COLO668 (cell line): ENCODE measurements around the gene PRR23E.

Experiments used
- DNase-seq: peaks from one replicate; lab custom pipeline; 2025; ENCODE audit not compliant: unreplicated experiment; lab: John Stamatoyannopoulos, UW

PRR23E gene

GRCh38 chr3:127222163-127222562, 29.2 kb downstream of the PRR23E start:
- DNase-seq = no peak

DNA sequence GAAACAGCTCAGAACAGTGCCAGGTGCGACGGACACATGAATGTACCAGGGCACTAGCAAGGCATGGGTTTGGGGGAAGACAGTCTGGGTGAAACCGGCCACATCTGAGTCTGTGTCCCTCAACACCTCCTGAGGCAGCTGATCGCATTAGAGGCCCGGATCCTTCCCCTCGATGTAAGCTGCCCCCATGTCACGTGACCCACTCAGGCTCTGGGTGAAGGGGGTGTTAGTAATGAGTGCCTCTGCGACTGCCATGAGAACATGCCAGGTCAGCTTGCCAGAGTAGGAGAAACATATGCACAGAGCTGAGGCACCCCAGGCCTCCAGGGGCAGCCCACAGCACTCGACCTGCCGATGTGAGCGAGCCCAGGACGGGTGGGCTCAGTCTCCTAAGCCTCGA, 29.7 kb downstream of the PRR23E start:
- DNase-seq = no peak

DNA sequence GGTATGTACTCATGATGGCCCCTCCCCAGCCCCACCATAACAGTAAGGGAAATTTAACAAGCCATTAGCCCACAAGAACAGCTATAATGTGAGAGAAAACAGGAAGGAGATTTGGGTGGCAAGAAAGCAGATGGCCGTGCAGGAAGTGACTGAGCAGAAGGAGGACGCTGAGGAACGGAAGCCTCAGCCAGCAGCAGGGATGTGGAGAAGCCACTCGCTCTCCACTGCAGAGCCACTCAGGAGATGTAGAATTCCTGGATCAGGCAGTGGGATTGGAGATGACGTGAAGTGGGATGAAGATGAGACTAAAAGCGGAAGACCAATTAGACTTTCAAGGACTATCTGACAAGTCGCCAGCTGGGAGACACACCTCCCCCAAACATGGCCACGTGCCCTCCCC, 31.2 kb downstream of the PRR23E start:
- no peak for DNase-seq

GRCh38 chr3:127226457-127226856, 33.5 kb downstream of the PRR23E start:
- no peak for DNase-seq

GRCh38 chr3:127226946-127227842, 34.3 kb downstream of the PRR23E start:
- peak; percentile 7 for DNase-seq

DNA sequence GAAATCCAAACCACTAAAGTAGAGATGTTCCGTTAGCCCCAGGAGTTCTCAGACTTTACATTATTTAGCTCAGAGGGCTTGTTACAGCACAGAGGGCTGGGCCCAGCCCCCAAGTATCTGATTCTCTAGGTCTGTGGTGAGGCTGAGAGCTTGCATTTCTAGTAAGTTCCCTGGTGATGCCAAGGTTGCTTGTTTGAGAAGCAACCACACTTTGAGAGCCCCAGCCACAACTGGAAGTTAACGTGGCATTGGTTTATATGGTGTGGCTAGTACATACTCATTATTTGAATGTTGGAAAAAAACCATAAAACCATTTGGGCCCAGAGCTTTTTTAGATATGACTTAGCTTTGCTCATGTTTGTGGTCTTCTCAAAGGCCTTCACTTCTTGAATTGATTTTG, 35.9 kb downstream of the PRR23E start:
- no peak for DNase-seq

DNA sequence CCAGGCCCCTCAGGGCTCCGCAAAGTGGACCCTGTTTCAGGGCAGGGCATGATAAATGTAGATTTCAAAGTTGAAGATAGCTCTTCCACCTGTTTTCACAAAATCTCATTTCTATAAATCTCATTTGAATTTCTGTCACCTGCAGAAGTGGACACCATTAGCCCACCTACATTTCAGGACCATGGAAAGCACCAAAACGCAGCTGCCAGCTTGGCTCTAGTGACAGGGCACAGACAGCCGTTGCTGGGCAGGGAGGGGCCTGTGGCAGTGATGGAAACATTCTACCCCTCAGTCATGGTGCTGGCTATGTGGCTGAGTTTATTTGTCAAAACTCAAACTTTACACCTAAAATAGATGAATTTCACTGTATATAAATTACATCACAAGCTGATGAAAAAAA, 40.4 kb downstream of the PRR23E start:
- DNase-seq = no peak

DNA sequence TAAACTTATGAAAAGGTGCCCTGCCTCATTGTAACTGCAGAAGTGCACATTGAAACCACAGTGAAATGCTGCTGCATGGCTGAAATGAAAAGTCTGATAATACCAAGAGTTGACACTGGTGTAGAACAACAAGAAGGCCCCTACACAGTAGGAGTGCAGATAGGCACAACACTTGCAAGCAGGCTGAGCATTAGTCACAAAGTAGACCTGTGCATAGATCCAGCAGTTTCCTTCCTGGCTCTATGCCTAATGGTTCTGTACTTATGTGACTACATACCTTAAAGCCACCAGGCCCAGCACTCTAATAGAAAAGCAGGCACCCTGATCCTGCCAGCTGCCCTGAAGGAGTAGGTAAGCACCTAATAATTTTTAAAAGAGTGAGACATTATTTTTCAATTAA, 41.8 kb downstream of the PRR23E start:
- no peak for DNase-seq

DNA sequence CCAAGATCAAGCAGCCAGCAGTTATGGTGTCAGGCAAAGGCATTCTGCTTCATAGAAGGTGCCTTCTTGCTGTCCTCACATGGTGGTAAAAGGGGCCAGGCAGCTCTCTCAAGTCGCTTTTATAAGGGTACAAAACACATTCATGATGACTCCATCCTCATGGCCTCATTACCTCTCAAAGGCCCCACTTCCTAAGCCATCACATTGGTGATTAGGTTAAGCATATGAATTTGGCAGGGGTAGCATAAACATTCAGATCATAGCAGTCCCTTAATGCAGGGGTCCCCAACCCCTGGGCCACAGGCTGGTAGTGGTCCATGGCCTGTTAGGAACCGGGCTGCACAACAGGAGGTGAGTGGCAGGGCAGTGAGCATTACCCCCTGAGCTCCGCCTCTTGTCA, 42.8 kb downstream of the PRR23E start:
- no peak for DNase-seq

GRCh38 chr3:127237835-127238234, 44.9 kb downstream of the PRR23E start:
- no peak for DNase-seq

- DNase-seq = no peak
These were observed 45.7 kb downstream of the PRR23E start for GRCh38 chr3:127238602-127239001.

GRCh38 chr3:127247292-127247691, 54.4 kb downstream of the PRR23E start:
- DNase-seq = no peak
